CD4-positive, alpha-beta memory T cell (primary cell): ENCODE results near the gene CCDC186. TPM values are rescaled to one million over a fixed set of nuclear protein-coding genes. Genes with fewer than 3 reads are reported as not detected.

Experiments
- CTCF ChIA-PET: fragments of 350-600 bp; sonication (Branson Sonifier 250); formaldehyde crosslinking; loops from one replicate; lab custom pipeline; 2021; ENCODE audit warnings: inconsistent platforms; ENCODE audit not compliant: partially characterized antibody; lab: Charles Lee
- POLR2A ChIA-PET: fragments of 350-600 bp; sonication (Branson Sonifier 250); formaldehyde crosslinking; loops from one replicate; lab custom pipeline; 2021; ENCODE audit not compliant: partially characterized antibody; lab: Charles Lee
- DNase-seq, 5 donors: peaks; one replicate each; pipeline versions ENCODE4 v3.0.0 to v3.0.0-alpha.2; 2020 to 2022; ENCODE audit warnings: mixed read lengths in 1 of 5
- H3K27ac ChIP-seq: one replicate; pipeline ENCODE4 v1.7.0; 2013; ENCODE audit warnings: low read depth, low read length
- H3K27me3 ChIP-seq: 2 replicates; pipeline ENCODE4 v1.7.0; 2013; ENCODE audit warnings: mild to moderate bottlenecking, low read length, moderate library complexity; ENCODE audit not compliant: insufficient read depth
- H3K36me3 ChIP-seq: 2 replicates; pipeline ENCODE4 v1.7.0; 2013; ENCODE audit warnings: mild to moderate bottlenecking, low read length, moderate library complexity; ENCODE audit not compliant: insufficient read depth
- H3K4me1 ChIP-seq: 2 replicates; pipeline ENCODE4 v1.7.0; 2013; ENCODE audit warnings: mild to moderate bottlenecking, low read length, moderate library complexity; ENCODE audit not compliant: insufficient read depth
- H3K4me3 ChIP-seq, 2 donors: one replicate each; pipeline ENCODE4 v1.7.0; 2013; ENCODE audit warnings: low read length in 2 of 2, mild to moderate bottlenecking in 1 of 2
- H3K9me3 ChIP-seq, 2 donors: one replicate each; pipeline ENCODE4 v1.7.0; 2013; ENCODE audit warnings: low read length in 2 of 2, control low read depth in 1 of 2; ENCODE audit not compliant: control insufficient read depth in 1 of 2
- H3K27ac Mint-ChIP-seq, 7 donors: one replicate each; pipeline ENCODE4 v1.8.0; 2020 to 2021; ENCODE audit warnings: mixed read lengths in 7 of 7, mild to moderate bottlenecking in 6 of 7, inconsistent platforms in 3 of 7, moderate library complexity in 3 of 7
- H3K27me3 Mint-ChIP-seq, 2 donors: one replicate each; pipeline ENCODE4 v1.8.0; 2020 to 2021; ENCODE audit warnings: mixed read lengths in 2 of 2
- H3K36me3 Mint-ChIP-seq, 2 donors: one replicate each; pipeline ENCODE4 v1.8.0; 2020 to 2021; ENCODE audit warnings: mixed read lengths in 2 of 2, inconsistent platforms in 1 of 2, mild to moderate bottlenecking in 1 of 2
- H3K4me1 Mint-ChIP-seq, 4 donors: one replicate each; pipeline ENCODE4 v1.8.0; 2020 to 2021; ENCODE audit warnings: mixed read lengths in 4 of 4, mild to moderate bottlenecking in 1 of 4
- H3K4me3 Mint-ChIP-seq, 8 donors: one replicate each; pipeline ENCODE4 v1.8.0; 2020 to 2021; ENCODE audit warnings: mixed read lengths in 8 of 8, mild to moderate bottlenecking in 7 of 8, moderate library complexity in 6 of 8, inconsistent platforms in 3 of 8
- H3K9me3 Mint-ChIP-seq, 8 donors: one replicate each; pipeline ENCODE4 v1.8.0; 2020 to 2021; ENCODE audit warnings: mixed read lengths in 8 of 8, mild to moderate bottlenecking in 5 of 8, inconsistent platforms in 3 of 8, moderate library complexity in 1 of 8
- intact Hi-C: fragments of 100-400 bp; cut with micrococcal nuclease; formaldehyde crosslinking; loops from one replicate; pipeline ENCODE4 v1.15.1; 2023
- polyA plus RNA-seq, 2 donors: library from polyadenylated mRNA; unstranded; fragments of 300-500 nt; fragmentation: Illumina TruSeq; gene quantifications; one replicate each; pipeline ENCODE4 v1.2.3, GENCODE V29; 2021
- total RNA-seq, 2 experiments: library from RNA; stranded (reverse); gene quantifications; one replicate each; pipeline ENCODE4 v1.2.3, GENCODE V29; 2021

Gene CCDC186
- total and polyA plus RNA-seq, 4 experiments from 2014 or later: 20.8 to 43.3 (median 31.4) TPM

- CTCF ChIA-PET: interaction anchor here (1.0 kb wide), 1 partner anchor 9 kb away, joined by 3 read pairs; no protein-coding TSS in a partner anchor
- H3K27me3 Mint-ChIP-seq: no peaks in the 10 kb centered on the region
- Histone ChIP-seq H3K36me3 (no peaks in the 10 kb centered on the region), H3K4me3 (no peak overlapping the region), H3K27ac (no peak overlapping the region), H3K9me3 (no peaks in the 10 kb centered on the region), H3K27me3 (no peaks in the 10 kb centered on the region), H3K4me1 (peaks cover 25% of the 10 kb centered on the region)
- intact Hi-C loops: no loop called here
- peaks cover 34 to 63% of the 10 kb centered on the region in 2 donors for H3K36me3 Mint-ChIP-seq
- peaks cover 0 to 6% (median 0%) of the 10 kb centered on the region in 8 donors for H3K9me3 Mint-ChIP-seq
- H3K4me1 Mint-ChIP-seq: peaks cover 48 to 72% (median 57%) of the 10 kb centered on the region in 4 donors
- H3K4me3 Mint-ChIP-seq: no peak overlapping the region
- no peak for DNase-seq
- POLR2A ChIA-PET: no interaction called here
- peak overlapping the region in 1 of 7 donors; percentile 36 for H3K27ac Mint-ChIP-seq
These were observed 6.0 kb downstream of the CCDC186 start for GRCh38 chr10:114167985-114168384.

GRCh38 chr10:114166494-114166893 lies 7.5 kb downstream of the CCDC186 start:
- intact Hi-C loops: no loop called here
- POLR2A ChIA-PET: no interaction called here
- H3K36me3 ChIP-seq: no peaks in the 10 kb centered on the region
- no peak for DNase-seq
- Mint-ChIP-seq H3K9me3 (peaks cover 0 to 6% (median 0%) of the 10 kb centered on the region in 8 donors), H3K36me3 (peaks cover 45 to 62% of the 10 kb centered on the region in 2 donors), H3K27ac (peak overlapping the region in 1 of 7 donors; percentile 14), H3K4me3 (no peak overlapping the region), H3K27me3 (no peaks in the 10 kb centered on the region), H3K4me1 (peaks cover 41 to 67% (median 52%) of the 10 kb centered on the region in 4 donors)
- CTCF ChIA-PET: no interaction called here
- H3K4me1 ChIP-seq: peaks cover 14% of the 10 kb centered on the region
- no peaks in the 10 kb centered on the region for H3K9me3 ChIP-seq
- H3K27me3 ChIP-seq: no peaks in the 10 kb centered on the region
- no peak overlapping the region for H3K4me3 ChIP-seq
- H3K27ac ChIP-seq: no peak overlapping the region

GRCh38 chr10:114166043-114166442 lies 8.0 kb downstream of the CCDC186 start:
- no peaks in the 10 kb centered on the region for H3K27me3 Mint-ChIP-seq
- CTCF ChIA-PET: no interaction called here
- no peaks in the 10 kb centered on the region for H3K36me3 ChIP-seq
- H3K36me3 Mint-ChIP-seq: peaks cover 50 to 64% of the 10 kb centered on the region in 2 donors
- no peak for DNase-seq
- POLR2A ChIA-PET: no interaction called here
- no peaks in the 10 kb centered on the region for H3K27me3 ChIP-seq
- peak overlapping the region in 2 of 8 donors; percentile 21 to 47 for H3K4me3 Mint-ChIP-seq
- peaks cover 0 to 6% (median 0%) of the 10 kb centered on the region in 8 donors for H3K9me3 Mint-ChIP-seq
- H3K4me1 ChIP-seq: peaks cover 14% of the 10 kb centered on the region
- intact Hi-C loops: no loop called here
- no peaks in the 10 kb centered on the region for H3K9me3 ChIP-seq
- peak overlapping the region in 1 of 7 donors; percentile 14 for H3K27ac Mint-ChIP-seq
- no peak overlapping the region for H3K27ac ChIP-seq
- H3K4me1 Mint-ChIP-seq: peaks cover 45 to 65% (median 55%) of the 10 kb centered on the region in 4 donors
- H3K4me3 ChIP-seq: no peak overlapping the region

- Mint-ChIP-seq H3K4me1 (peaks cover 37 to 62% (median 47%) of the 10 kb centered on the region in 4 donors), H3K9me3 (no peaks in the 10 kb centered on the region), H3K36me3 (peaks cover 48 to 50% of the 10 kb centered on the region in 2 donors), H3K27ac (peak overlapping the region in 3 of 7 donors; percentile 35 to 65 (median 62)), H3K27me3 (no peaks in the 10 kb centered on the region), H3K4me3 (peak overlapping the region in 1 of 8 donors; percentile 22)
- H3K27me3 ChIP-seq: no peaks in the 10 kb centered on the region
- no peak overlapping the region for H3K27ac ChIP-seq
- ChIA-PET POLR2A (interaction anchor here (1.3 kb wide), 1 partner anchor 11 kb away, joined by 4 read pairs; the partner anchor contains the start of gene CCDC186), CTCF (interaction anchor here (1.5 kb wide), 1 partner anchor 11 kb away, joined by 3 read pairs; the partner anchor contains the start of gene CCDC186)
- no peak for DNase-seq
- intact Hi-C loops: no loop called here
- H3K4me1 ChIP-seq: peaks cover 14% of the 10 kb centered on the region
- H3K9me3 ChIP-seq: no peaks in the 10 kb centered on the region
- no peaks in the 10 kb centered on the region for H3K36me3 ChIP-seq
- no peak overlapping the region for H3K4me3 ChIP-seq
These were observed 10.9 kb downstream of the CCDC186 start for GRCh38 chr10:114163062-114163461.

- Mint-ChIP-seq H3K27ac (no peak overlapping the region), H3K36me3 (peaks cover 47% of the 10 kb centered on the region in 2 donors), H3K9me3 (no peaks in the 10 kb centered on the region), H3K27me3 (no peaks in the 10 kb centered on the region), H3K4me3 (no peak overlapping the region), H3K4me1 (peaks cover 15 to 37% (median 21%) of the 10 kb centered on the region in 4 donors)
- ChIA-PET CTCF (no interaction called here), POLR2A (no interaction called here)
- peaks cover 5% of the 10 kb centered on the region for H3K4me1 ChIP-seq
- H3K36me3 ChIP-seq: no peaks in the 10 kb centered on the region
- no peak overlapping the region for H3K27ac ChIP-seq
- no peak overlapping the region for H3K4me3 ChIP-seq
- DNase-seq: no peak
- intact Hi-C loops: no loop called here
- no peaks in the 10 kb centered on the region for H3K27me3 ChIP-seq
- H3K9me3 ChIP-seq: no peaks in the 10 kb centered on the region
These were observed 16.1 kb downstream of the CCDC186 start for GRCh38 chr10:114157912-114158311.

- H3K27ac Mint-ChIP-seq: peak overlapping the region in 1 of 7 donors; percentile 8
- no peaks in the 10 kb centered on the region for H3K9me3 Mint-ChIP-seq
- no peaks in the 10 kb centered on the region for H3K9me3 ChIP-seq
- no peaks in the 10 kb centered on the region for H3K4me1 ChIP-seq
- H3K27me3 ChIP-seq: no peaks in the 10 kb centered on the region
- H3K27me3 Mint-ChIP-seq: no peaks in the 10 kb centered on the region
- H3K36me3 ChIP-seq: peaks cover 8% of the 10 kb centered on the region
- ChIA-PET POLR2A (no interaction called here), CTCF (no interaction called here)
- H3K36me3 Mint-ChIP-seq: peaks cover 66 to 69% of the 10 kb centered on the region in 2 donors
- no peak overlapping the region for H3K27ac ChIP-seq
- H3K4me3 ChIP-seq: no peak overlapping the region
- no peak for DNase-seq
- peaks cover 5 to 16% (median 7%) of the 10 kb centered on the region in 4 donors for H3K4me1 Mint-ChIP-seq
- no peak overlapping the region for H3K4me3 Mint-ChIP-seq
- intact Hi-C loops: no loop called here
These were observed 22.1 kb downstream of the CCDC186 start for GRCh38 chr10:114151892-114152291.

- Mint-ChIP-seq H3K27ac (peak overlapping the region in 1 of 7 donors; percentile 8), H3K27me3 (no peaks in the 10 kb centered on the region), H3K36me3 (peaks cover 64 to 68% of the 10 kb centered on the region in 2 donors), H3K4me1 (peaks cover 3 to 16% (median 7%) of the 10 kb centered on the region in 4 donors), H3K4me3 (no peak overlapping the region), H3K9me3 (no peaks in the 10 kb centered on the region)
- intact Hi-C loops: no loop called here
- Histone ChIP-seq H3K36me3 (peaks cover 8% of the 10 kb centered on the region), H3K9me3 (no peaks in the 10 kb centered on the region), H3K27ac (no peak overlapping the region), H3K27me3 (no peaks in the 10 kb centered on the region), H3K4me1 (no peaks in the 10 kb centered on the region), H3K4me3 (no peak overlapping the region)
- POLR2A ChIA-PET: no interaction called here
- CTCF ChIA-PET: interaction anchor here (0.9 kb wide), 1 partner anchor 11 kb away, joined by 3 read pairs; no protein-coding TSS in a partner anchor
- no peak for DNase-seq
These were observed 22.5 kb downstream of the CCDC186 start for GRCh38 chr10:114151486-114151885.
